GM21526 (cell line): ENCODE data around the gene SMIM28.

Experiments
- ATAC-seq: cut with Tn5 transposase; IDR thresholded peaks from one replicate; pipeline ENCODE4 v1.9.1; 2021; ENCODE audit warnings: moderate library complexity; ENCODE audit not compliant: unreplicated experiment, low FRiP score

SMIM28 gene

DNA sequence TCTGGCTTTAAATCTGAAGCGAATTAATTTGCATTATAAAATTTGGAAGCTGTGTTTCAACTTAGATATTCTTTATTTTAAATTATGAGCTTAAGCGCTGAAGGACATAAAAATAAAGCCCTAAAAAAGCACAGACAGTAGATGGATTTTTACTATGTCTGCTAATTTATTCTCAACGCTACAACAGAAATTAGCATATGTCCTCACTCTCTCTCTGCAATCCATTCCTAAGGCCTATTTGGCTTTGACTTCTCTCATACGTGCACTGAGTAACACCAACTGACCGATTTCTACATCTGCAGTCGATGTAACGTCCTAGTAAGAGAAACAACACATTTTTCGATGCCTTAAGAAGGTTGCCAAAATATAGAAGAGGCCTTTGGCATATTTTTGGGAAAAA is 50.0 kb downstream of the SMIM28 start:
- no peak for ATAC-seq

DNA sequence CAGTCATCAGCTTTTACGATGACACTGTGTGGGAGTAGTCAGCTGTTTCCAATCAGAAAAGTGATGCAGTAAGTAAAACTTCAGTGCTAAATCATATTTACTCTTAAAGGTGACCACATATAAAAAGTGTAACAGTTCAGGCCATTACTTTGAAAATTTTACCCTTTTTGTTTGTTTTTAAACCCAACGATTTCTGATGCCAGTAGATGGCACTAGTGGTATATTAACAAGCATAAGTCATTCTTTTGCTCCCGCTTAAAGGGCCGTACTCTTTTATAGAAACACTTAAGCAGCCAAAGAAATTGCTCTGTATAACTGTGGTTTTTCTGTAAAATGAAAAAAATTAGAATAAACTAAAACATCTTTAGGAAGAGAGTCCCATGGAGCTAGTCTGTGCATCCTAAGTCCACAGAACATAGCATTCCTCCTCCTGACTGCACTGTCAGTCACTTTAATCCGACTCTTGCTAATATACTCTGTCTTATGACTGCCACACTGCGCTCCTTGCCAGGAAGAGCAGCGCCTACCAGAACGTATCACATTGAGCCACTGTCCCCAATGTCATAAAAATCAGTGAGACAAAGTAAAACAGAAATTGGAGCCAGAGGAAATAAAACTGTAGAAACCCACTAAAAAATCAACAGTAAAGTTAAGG is 51.4 kb downstream of the SMIM28 start:
- no peak for ATAC-seq

DNA sequence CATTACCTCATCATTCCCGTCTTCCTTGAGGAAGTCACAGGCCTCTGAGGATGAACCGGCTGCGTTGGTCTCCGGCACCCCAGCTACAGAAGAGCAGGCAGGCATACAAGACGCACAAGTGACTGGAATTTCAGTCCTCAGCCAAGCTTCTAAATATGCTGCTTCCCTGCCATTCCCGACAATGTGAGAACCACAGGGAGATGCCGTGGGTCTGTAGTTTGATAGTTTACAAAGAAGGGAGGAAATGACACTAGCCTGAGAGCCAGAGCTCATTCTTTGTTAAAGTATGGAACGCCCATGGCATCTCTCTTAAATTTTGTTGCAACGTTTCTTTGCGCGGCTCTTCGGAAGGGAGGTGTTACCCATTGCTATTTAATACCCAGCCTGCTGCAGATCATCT is 52.1 kb downstream of the SMIM28 start:
- ATAC-seq: no peak

DNA sequence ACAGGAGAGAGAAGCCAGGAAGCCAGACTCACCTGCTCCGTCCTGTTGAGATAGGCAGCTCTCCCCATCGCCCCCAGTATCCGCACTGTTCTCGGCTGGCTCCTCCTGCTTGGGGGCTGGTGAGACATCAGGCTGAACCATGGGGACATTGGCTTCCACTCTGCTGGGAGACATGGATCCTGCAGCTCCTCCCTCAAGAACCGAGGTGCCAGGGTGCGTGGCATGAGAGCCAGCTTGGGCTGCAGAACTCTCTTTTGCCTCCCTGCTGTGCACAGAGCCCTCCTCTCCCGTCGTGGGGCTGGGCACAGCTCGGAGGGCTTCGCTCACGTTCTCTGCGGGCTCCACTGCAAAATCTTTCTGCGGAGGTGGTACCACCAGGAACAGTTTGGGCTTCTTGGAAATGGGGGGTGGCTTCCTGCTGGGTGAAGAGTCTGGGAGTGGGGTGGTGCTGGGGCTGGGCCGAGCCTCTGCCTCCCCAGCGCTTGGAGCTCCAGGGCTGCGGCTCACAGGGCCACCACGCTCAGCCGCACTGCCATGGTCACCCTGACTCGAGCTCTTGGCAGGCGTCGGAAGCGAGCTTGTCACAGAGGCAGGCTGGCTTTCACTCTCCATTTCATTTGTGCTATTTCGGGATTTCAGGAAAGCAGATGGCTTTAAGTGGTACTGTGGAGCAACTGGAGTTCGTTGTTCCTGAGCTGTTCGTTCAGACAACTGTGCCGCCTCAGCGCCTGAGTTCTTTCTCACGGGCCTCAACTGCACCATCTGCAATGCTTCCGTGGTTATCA is 52.8 kb downstream of the SMIM28 start:
- no peak for ATAC-seq

DNA sequence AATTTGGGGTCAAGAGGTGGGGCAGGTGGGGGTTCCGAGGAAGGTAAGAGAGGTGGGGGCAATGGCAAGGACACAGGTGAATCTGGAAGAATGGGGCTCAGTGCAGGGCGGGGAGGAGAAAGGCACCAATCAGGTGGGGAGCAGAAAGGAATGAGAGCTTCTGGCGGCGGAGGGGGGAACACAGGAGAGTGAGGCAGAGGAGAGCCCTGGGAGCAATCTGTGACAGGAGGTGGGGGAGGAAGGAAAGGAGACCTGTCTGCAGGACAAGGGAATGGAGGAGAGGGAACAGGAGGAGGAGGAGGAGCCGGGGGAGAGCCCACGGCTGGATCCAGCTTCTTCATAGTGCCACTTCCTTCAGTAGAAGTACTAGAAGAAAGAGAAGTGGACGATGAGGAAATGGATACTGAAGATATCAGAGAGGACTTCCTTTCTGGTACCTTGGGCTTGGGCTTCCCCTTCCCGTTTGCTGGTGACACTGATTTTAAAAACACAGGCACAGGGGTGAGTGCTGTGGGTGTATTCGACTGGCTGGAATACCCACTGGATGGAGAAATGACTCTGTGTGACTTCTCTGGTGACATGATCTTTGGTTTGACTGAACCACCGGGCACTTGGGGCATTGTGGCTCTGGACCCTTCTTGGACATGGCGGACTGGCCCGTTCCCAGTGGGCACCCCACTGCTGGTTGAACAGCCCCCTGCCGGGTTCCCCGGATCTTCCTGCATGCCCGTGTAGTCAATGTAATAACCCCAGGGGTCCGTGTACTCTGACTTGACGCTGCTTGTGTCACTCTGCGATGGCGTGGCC is 53.8 kb downstream of the SMIM28 start:
- no peak for ATAC-seq

DNA sequence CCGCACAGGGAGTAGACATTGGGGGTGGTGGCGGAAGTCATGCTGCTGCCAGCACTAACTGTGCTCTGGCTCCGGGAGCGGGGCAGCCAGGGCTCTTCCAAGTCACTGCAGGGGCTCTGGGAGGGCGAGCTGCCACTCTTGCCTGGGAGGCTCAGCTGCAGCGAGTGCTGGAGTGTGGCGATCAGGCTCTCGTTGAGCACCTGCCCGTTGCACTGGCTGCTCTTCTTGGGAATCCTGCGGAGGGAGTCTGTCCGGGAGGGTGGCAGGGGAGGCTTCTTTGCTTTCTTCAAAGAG is 54.3 kb downstream of the SMIM28 start:
- no peak for ATAC-seq
